T-helper 1 cell treated with Interleukin-12 subunit alpha and Interleukin-12 subunit beta and Interleukin-4 antibody, amounts not matched to agents 30 μg/mL and 1 μg/mL, for 36 hours (primary cell): ENCODE results near the gene GATC.

Source experiments
- H3K27ac Mint-ChIP-seq: one replicate; pipeline ENCODE4 v1.8.0; 2021; ENCODE audit warnings: mild to moderate bottlenecking, mixed read lengths
- H3K27me3 Mint-ChIP-seq: one replicate; pipeline ENCODE4 v1.8.0; 2021; ENCODE audit warnings: low read depth, mixed read lengths
- H3K36me3 Mint-ChIP-seq: one replicate; pipeline ENCODE4 v1.8.0; 2021; ENCODE audit warnings: low read depth, mixed read lengths
- H3K4me1 Mint-ChIP-seq: one replicate; pipeline ENCODE4 v1.8.0; 2021; ENCODE audit warnings: low read depth, mixed read lengths
- H3K4me3 Mint-ChIP-seq: one replicate; pipeline ENCODE4 v1.8.0; 2021; ENCODE audit warnings: mild to moderate bottlenecking, moderate library complexity, mixed read lengths
- H3K9me3 Mint-ChIP-seq: one replicate; pipeline ENCODE4 v1.8.0; 2021; ENCODE audit warnings: mixed read lengths

The GATC gene

GRCh38 chr12:120490833-120491512, 44.7 kb downstream of the GATC start:
- Mint-ChIP-seq H3K27ac (no peak overlapping the region), H3K27me3 (no peaks in the 10 kb centered on the region), H3K4me3 (no peak overlapping the region), H3K36me3 (peaks cover 3% of the 10 kb centered on the region), H3K9me3 (no peaks in the 10 kb centered on the region), H3K4me1 (peaks cover 10% of the 10 kb centered on the region)

- H3K27ac Mint-ChIP-seq, result peak overlapping the region; percentile 85
- peak overlapping the region; percentile 97 for H3K4me3 Mint-ChIP-seq
- peaks cover 32% of the 10 kb centered on the region for H3K4me1 Mint-ChIP-seq
- H3K27me3 Mint-ChIP-seq, result no peaks in the 10 kb centered on the region
- peaks cover 31% of the 10 kb centered on the region for H3K36me3 Mint-ChIP-seq
- H3K9me3 Mint-ChIP-seq, result no peaks in the 10 kb centered on the region
These were observed 49.0 kb downstream of the GATC start for GRCh38 chr12:120495186-120495730.

- peak within 1 kb of the TSS; percentile 85 for H3K27ac Mint-ChIP-seq
- no peaks in the 10 kb centered on the region for H3K9me3 Mint-ChIP-seq
- peak within 1 kb of the TSS; percentile 97 for H3K4me3 Mint-ChIP-seq
- peaks cover 37% of the 10 kb centered on the region for H3K4me1 Mint-ChIP-seq
- no peaks in the 10 kb centered on the region for H3K27me3 Mint-ChIP-seq
- H3K36me3 Mint-ChIP-seq, result peaks cover 34% of the 10 kb centered on the region
These were observed 49.6 kb downstream of the GATC start, which contains the start of gene DYNLL1 for GRCh38 chr12:120495731-120496412. DYNLL1 (plus strand) TSS chr12:120496113; CDS start chr12:120496422, 309 bp downstream.

GRCh38 chr12:120496413-120497340, 50.4 kb downstream of the GATC start:
- H3K27ac Mint-ChIP-seq, result peak overlapping the region; percentile 70
- peak overlapping the region; percentile 97 for H3K4me3 Mint-ChIP-seq
- no peaks in the 10 kb centered on the region for H3K9me3 Mint-ChIP-seq
- peaks cover 37% of the 10 kb centered on the region for H3K4me1 Mint-ChIP-seq
- H3K27me3 Mint-ChIP-seq, result no peaks in the 10 kb centered on the region
- peaks cover 34% of the 10 kb centered on the region for H3K36me3 Mint-ChIP-seq

GRCh38 chr12:120497524-120498150, 51.4 kb downstream of the GATC start:
- H3K36me3 Mint-ChIP-seq, result peaks cover 36% of the 10 kb centered on the region
- H3K4me3 Mint-ChIP-seq, result peak overlapping the region; percentile 97
- no peaks in the 10 kb centered on the region for H3K9me3 Mint-ChIP-seq
- no peaks in the 10 kb centered on the region for H3K27me3 Mint-ChIP-seq
- peaks cover 37% of the 10 kb centered on the region for H3K4me1 Mint-ChIP-seq
- peak overlapping the region; percentile 53 for H3K27ac Mint-ChIP-seq

- H3K4me3 Mint-ChIP-seq, result no peak overlapping the region
- H3K27ac Mint-ChIP-seq, result peak overlapping the region; percentile 21
- H3K27me3 Mint-ChIP-seq, result no peaks in the 10 kb centered on the region
- H3K36me3 Mint-ChIP-seq, result peaks cover 45% of the 10 kb centered on the region
- H3K9me3 Mint-ChIP-seq, result no peaks in the 10 kb centered on the region
- peaks cover 37% of the 10 kb centered on the region for H3K4me1 Mint-ChIP-seq
These were observed 52.7 kb downstream of the GATC start for GRCh38 chr12:120498870-120499515.

GRCh38 chr12:120500581-120500980, 54.3 kb downstream of the GATC start:
- no peak overlapping the region for H3K27ac Mint-ChIP-seq

GRCh38 chr12:120504587-120504986, 58.3 kb downstream of the GATC start:
- Mint-ChIP-seq H3K36me3 (peaks cover 25% of the 10 kb centered on the region), H3K27me3 (no peaks in the 10 kb centered on the region), H3K9me3 (no peaks in the 10 kb centered on the region), H3K4me3 (no peak overlapping the region), H3K4me1 (peaks cover 5% of the 10 kb centered on the region), H3K27ac (no peak overlapping the region)

More at GRCh38 chr12:120500581-120500980, 54.3 kb downstream of the GATC start:
- peaks cover 27% of the 10 kb centered on the region for H3K4me1 Mint-ChIP-seq
- H3K9me3 Mint-ChIP-seq, result no peaks in the 10 kb centered on the region
- peaks cover 46% of the 10 kb centered on the region for H3K36me3 Mint-ChIP-seq
- H3K27me3 Mint-ChIP-seq, result no peaks in the 10 kb centered on the region
- no peak overlapping the region for H3K4me3 Mint-ChIP-seq

- Mint-ChIP-seq H3K4me3 (no peak overlapping the region), H3K27me3 (no peaks in the 10 kb centered on the region), H3K9me3 (no peaks in the 10 kb centered on the region), H3K36me3 (peaks cover 22% of the 10 kb centered on the region), H3K4me1 (no peaks in the 10 kb centered on the region), H3K27ac (no peak overlapping the region)
These were observed 62.3 kb downstream of the GATC start for GRCh38 chr12:120508537-120508936.
